Measurements from ENCODE around the gene ZNF593. TPM values are rescaled to one million over a fixed set of nuclear protein-coding genes. Genes with fewer than 3 reads are reported as not detected.

ZNF593 gene
- total and polyA plus RNA-seq, 2 of the 13 experiments (the other 11 are each of a cell fraction or from before 2014, with no cell fraction given), result 37.3 to 55.8 TPM

GRCh38 chr1:26169198-26169554 lies 532 bp upstream of the ZNF593 start:
- intact Hi-C loops (cut with micrococcal nuclease; ENCODE audit: unreplicated experiment) (loop anchor here (2.0 kb wide), 1 partner anchor 64 kb away; no protein-coding TSS in a partner anchor), in situ Hi-C loops (cut with HindIII; ENCODE audit: extremely low pct_ligation_motif_present, low pct_unique_long_range_greater_than_20kb) (loop anchor here (10.0 kb wide), 1 partner anchor 274 kb away; no protein-coding TSS in a partner anchor)
- Histone ChIP-seq H4K20me1 (ENCODE audit: insufficient read depth, low read length) (no peaks in the 10 kb centered on the region), H3K79me2 (ENCODE audit: insufficient read depth, low read length) (peaks cover 7% of the 10 kb centered on the region), H3K36me3 (replicated peaks in 1 of 2; ENCODE audit: control insufficient read depth in 1 of 2, insufficient read depth in 2 of 2, low read length in 2 of 2) (no peaks in the 10 kb centered on the region), H3K9me3 (ENCODE audit: low read length) (no peaks in the 10 kb centered on the region), H3K27ac (ENCODE audit: extremely low read length, insufficient read depth, low read length) (no peak overlapping the region), H2AFZ (ENCODE audit: low read length) (peak overlapping the region; percentile 57), H3K4me3 (replicated peaks in 1 of 3; ENCODE audit: insufficient read depth in 1 of 3, low read depth in 2 of 3, low read length in 3 of 3) (peak overlapping the region; percentile 83 to 91 (median 90); a peak in 3 of 6 replicates), H3K27me3 (ENCODE audit: control insufficient read depth in 1 of 2, insufficient read depth in 2 of 2, low read length in 2 of 2) (peaks cover 2 to 15% of the 10 kb centered on the region in 2 experiments; a peak in 4 of 5 replicates), H3K4me1 (ENCODE audit: insufficient read depth, low read length) (peaks cover 31% of the 10 kb centered on the region), H3K4me2 (ENCODE audit: low read depth, low read length) (peak overlapping the region; percentile 94), H3K9ac (ENCODE audit: insufficient read depth, low read depth, low read length) (no peak overlapping the region)
- BruUV-seq (replicated peaks), result no TSS peak
- DNase-seq (ENCODE audit: low spot score) (no peak), FAIRE-seq (no peak), ATAC-seq (peak; percentile 10; the same call in 1 of the 3 replicates)
- POLR2A ChIA-PET, result interaction anchor here (0.7 to 1.6 kb wide), 8 partner anchors 9 to 349 kb away, joined by 3 to 31 read pairs (median 5); partner anchors contain the start of genes CEP85, DHDDS, MTFR1L and PDIK1L
- CTCF ChIA-PET (ENCODE audit: low intra/inter-chr PET ratio, low total read pairs), result interaction anchor here (2.3 kb wide), 1 partner anchor 64 kb away, joined by 11 read pairs; the partner anchor contains the start of gene CEP85
- 53% methylated on average over 4 of the region's 4 CpGs for WGBS (ENCODE audit: low lambda C conversion rate)
- TF ChIP-seq ZNF609 (CRISPR knock-in tag; IDR thresholded peaks at IDR 0.05; ENCODE audit: borderline replicate concordance) (no peak), FOXA1 (IDR thresholded peaks at IDR 0.05) (no peak), FOXA1 (CRISPR knock-in tag; IDR thresholded peaks at IDR 0.05) (no peak), XRCC5 (optimal IDR thresholded peaks at IDR 0.05; ENCODE audit: low read length) (no peak), ZNF543 (CRISPR knock-in tag; IDR thresholded peaks at IDR 0.05) (no peak), ZNF235 (CRISPR knock-in tag; IDR thresholded peaks at IDR 0.05; ENCODE audit: borderline replicate concordance) (no peak), ZKSCAN1 (IDR thresholded peaks at IDR 0.05; ENCODE audit: low read length) (no peak), PITX1 (CRISPR knock-in tag; IDR thresholded peaks at IDR 0.05) (no peak), PHF21A (CRISPR knock-in tag; IDR thresholded peaks at IDR 0.05) (no peak), PTBP1 (IDR thresholded peaks at IDR 0.05; ENCODE audit: low read depth, low read length, poor library complexity, severe bottlenecking) (no peak), ZNF572 (CRISPR knock-in tag; IDR thresholded peaks at IDR 0.05) (no peak), AHR (CRISPR knock-in tag; IDR thresholded peaks at IDR 0.05) (no peak), EEA1 (CRISPR knock-in tag; IDR thresholded peaks at IDR 0.05; ENCODE audit: borderline replicate concordance) (no peak), BRF2 (CRISPR knock-in tag; IDR thresholded peaks at IDR 0.05) (no peak), MAFK (conservative IDR thresholded peaks at IDR 0.05 in 1 of 2, IDR thresholded peaks at IDR 0.05 in 1 of 2; ENCODE audit: low read length in 2 of 2) (no peak)
- TF ChIP-seq, protein P1, sequence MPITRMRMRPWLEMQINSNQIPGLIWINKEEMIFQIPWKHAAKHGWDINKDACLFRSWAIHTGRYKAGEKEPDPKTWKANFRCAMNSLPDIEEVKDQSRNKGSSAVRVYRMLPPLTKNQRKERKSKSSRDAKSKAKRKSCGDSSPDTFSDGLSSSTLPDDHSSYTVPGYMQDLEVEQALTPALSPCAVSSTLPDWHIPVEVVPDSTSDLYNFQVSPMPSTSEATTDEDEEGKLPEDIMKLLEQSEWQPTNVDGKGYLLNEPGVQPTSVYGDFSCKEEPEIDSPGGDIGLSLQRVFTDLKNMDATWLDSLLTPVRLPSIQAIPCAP (CRISPR knock-in tag; IDR thresholded peaks at IDR 0.05; ENCODE audit: low read depth), result no peak
- TF ChIP-seq, protein P2, sequence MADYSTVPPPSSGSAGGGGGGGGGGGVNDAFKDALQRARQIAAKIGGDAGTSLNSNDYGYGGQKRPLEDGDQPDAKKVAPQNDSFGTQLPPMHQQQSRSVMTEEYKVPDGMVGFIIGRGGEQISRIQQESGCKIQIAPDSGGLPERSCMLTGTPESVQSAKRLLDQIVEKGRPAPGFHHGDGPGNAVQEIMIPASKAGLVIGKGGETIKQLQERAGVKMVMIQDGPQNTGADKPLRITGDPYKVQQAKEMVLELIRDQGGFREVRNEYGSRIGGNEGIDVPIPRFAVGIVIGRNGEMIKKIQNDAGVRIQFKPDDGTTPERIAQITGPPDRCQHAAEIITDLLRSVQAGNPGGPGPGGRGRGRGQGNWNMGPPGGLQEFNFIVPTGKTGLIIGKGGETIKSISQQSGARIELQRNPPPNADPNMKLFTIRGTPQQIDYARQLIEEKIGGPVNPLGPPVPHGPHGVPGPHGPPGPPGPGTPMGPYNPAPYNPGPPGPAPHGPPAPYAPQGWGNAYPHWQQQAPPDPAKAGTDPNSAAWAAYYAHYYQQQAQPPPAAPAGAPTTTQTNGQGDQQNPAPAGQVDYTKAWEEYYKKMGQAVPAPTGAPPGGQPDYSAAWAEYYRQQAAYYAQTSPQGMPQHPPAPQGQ (CRISPR knock-in tag; IDR thresholded peaks at IDR 0.05; ENCODE audit: borderline replicate concordance), result no peak
